ENCODE data around the gene RPP14. TPM values are rescaled to one million over a fixed set of nuclear protein-coding genes. Genes with fewer than 3 reads are reported as not detected.

RPP14 gene
- total and polyA plus RNA-seq, 10 of the 15 experiments (the other 5 are each of a cell fraction or from before 2014, with no cell fraction given): 9.1 to 21.2 (median 12.7) TPM

DNA sequence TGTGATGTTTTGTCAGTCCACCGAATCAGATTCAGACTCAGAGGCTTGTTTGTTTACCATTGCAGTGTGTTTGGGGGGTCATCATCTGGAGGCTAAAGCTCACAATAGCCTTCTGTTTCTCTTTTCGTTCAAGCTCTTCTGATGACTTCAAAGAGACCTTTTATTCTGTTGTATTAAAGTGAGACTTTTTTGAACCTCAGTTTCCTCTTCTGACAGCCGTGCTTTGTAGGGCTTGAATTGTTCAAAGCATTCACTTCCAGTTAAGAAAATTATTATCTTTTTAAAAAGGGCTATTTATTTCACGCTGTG is 27.9 kb downstream of the RPP14 start (continued):
- TF ChIP-seq, protein P1, sequence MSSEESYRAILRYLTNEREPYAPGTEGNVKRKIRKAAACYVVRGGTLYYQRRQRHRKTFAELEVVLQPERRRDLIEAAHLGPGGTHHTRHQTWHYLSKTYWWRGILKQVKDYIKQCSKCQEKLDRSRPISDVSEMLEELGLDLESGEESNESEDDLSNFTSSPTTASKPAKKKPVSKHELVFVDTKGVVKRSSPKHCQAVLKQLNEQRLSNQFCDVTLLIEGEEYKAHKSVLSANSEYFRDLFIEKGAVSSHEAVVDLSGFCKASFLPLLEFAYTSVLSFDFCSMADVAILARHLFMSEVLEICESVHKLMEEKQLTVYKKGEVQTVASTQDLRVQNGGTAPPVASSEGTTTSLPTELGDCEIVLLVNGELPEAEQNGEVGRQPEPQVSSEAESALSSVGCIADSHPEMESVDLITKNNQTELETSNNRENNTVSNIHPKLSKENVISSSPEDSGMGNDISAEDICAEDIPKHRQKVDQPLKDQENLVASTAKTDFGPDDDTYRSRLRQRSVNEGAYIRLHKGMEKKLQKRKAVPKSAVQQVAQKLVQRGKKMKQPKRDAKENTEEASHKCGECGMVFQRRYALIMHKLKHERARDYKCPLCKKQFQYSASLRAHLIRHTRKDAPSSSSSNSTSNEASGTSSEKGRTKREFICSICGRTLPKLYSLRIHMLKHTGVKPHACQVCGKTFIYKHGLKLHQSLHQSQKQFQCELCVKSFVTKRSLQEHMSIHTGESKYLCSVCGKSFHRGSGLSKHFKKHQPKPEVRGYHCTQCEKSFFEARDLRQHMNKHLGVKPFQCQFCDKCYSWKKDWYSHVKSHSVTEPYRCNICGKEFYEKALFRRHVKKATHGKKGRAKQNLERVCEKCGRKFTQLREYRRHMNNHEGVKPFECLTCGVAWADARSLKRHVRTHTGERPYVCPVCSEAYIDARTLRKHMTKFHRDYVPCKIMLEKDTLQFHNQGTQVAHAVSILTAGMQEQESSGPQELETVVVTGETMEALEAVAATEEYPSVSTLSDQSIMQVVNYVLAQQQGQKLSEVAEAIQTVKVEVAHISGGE (CRISPR knock-in tag; IDR thresholded peaks at IDR 0.05): no peak
- TF ChIP-seq, protein P2, sequence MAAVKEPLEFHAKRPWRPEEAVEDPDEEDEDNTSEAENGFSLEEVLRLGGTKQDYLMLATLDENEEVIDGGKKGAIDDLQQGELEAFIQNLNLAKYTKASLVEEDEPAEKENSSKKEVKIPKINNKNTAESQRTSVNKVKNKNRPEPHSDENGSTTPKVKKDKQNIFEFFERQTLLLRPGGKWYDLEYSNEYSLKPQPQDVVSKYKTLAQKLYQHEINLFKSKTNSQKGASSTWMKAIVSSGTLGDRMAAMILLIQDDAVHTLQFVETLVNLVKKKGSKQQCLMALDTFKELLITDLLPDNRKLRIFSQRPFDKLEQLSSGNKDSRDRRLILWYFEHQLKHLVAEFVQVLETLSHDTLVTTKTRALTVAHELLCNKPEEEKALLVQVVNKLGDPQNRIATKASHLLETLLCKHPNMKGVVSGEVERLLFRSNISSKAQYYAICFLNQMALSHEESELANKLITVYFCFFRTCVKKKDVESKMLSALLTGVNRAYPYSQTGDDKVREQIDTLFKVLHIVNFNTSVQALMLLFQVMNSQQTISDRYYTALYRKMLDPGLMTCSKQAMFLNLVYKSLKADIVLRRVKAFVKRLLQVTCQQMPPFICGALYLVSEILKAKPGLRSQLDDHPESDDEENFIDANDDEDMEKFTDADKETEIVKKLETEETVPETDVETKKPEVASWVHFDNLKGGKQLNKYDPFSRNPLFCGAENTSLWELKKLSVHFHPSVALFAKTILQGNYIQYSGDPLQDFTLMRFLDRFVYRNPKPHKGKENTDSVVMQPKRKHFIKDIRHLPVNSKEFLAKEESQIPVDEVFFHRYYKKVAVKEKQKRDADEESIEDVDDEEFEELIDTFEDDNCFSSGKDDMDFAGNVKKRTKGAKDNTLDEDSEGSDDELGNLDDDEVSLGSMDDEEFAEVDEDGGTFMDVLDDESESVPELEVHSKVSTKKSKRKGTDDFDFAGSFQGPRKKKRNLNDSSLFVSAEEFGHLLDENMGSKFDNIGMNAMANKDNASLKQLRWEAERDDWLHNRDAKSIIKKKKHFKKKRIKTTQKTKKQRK (IDR thresholded peaks at IDR 0.05; ENCODE audit: low read depth, low read length): no peak

DNA sequence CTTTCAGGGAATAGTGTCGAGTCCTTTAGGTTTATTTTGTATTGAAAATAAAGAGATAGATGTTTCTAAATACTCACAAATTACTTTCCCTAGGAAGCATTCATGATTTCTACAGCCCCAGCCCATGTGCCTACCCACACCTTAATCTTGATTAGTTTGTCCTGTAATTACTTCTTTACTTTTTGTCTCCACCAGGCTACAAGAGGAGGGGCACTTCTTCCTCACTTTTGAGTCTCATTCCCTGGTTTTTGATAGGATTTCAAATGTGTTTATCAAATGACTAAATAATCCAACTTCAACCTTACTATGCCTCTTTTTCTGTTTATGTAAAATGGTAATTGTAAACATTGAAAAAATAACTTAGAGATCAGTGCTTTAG is 28.4 kb downstream of the RPP14 start:
- ChIA-PET RAD21 (ENCODE audit: unreplicated experiment) (interaction anchor here (0.9 to 7.5 kb wide), 15 partner anchors 8 to 159 kb away, joined by 3 to 149 read pairs (median 5); partner anchors contain the start of genes HTD2, KCTD6, PDHB and RPP14), SMC1A (ENCODE audit: uncharacterized antibody, unreplicated experiment) (interaction anchor here (0.6 to 13.1 kb wide), 17 partner anchors 8 to 165 kb away, joined by 3 to 324 read pairs (median 5); partner anchors contain the start of genes HTD2, KCTD6 and RPP14), POLR2A (interaction anchor here (0.6 to 12.4 kb wide), 8 partner anchors 10 to 134 kb away, joined by 3 to 221 read pairs (median 4); partner anchors contain the start of genes HTD2 and RPP14), CTCF (interaction anchor here (0.7 to 8.9 kb wide), 22 partner anchors 9 to 327 kb away, joined by 3 to 204 read pairs (median 6); partner anchors contain the start of genes FLNB, HTD2, KCTD6 and RPP14)
- Histone ChIP-seq H3K27me3 (replicated peaks in 1 of 2; ENCODE audit: control insufficient read depth in 2 of 2, insufficient read depth in 2 of 2, low read length in 1 of 2) (no peaks in the 10 kb centered on the region), H3K4me2 (ENCODE audit: control insufficient read depth, insufficient read depth) (peak overlapping the region; percentile 82), H3K27ac (ENCODE audit: control insufficient read depth, insufficient read depth) (no peak overlapping the region), H3K79me2 (ENCODE audit: control insufficient read depth, insufficient read depth, low read length) (peaks cover 10% of the 10 kb centered on the region), H2AFZ (ENCODE audit: control insufficient read depth, low read depth, low read length) (peak overlapping the region; percentile 38; the same call in 1 of the 2 replicates), H3K4me1 (ENCODE audit: control insufficient read depth, insufficient read depth, low read length) (peaks cover 10% of the 10 kb centered on the region; the same call in 1 of the 2 replicates), H3K9ac (ENCODE audit: control insufficient read depth, insufficient read depth, low read length) (peak overlapping the region; percentile 29; the same call in 1 of the 2 replicates), H3K4me3 (peak overlapping the region; percentile 93; the same call in 1 of the 2 replicates), H3K36me3 (ENCODE audit: control insufficient read depth in 2 of 2, insufficient read depth in 2 of 2, low read length in 1 of 2) (no peaks in the 10 kb centered on the region), H3K9me3 (replicated peaks; ENCODE audit: control insufficient read depth, insufficient read depth, low read length) (no peaks in the 10 kb centered on the region; the same call in 2 of the 3 replicates), H4K20me1 (ENCODE audit: control insufficient read depth, insufficient read depth) (no peaks in the 10 kb centered on the region)
- intact Hi-C loops (cut with micrococcal nuclease; ENCODE audit: unreplicated experiment): no loop called here
- DNase-seq (ENCODE audit: low read depth, low spot score) (no peak), FAIRE-seq (no peak), ATAC-seq (no peak)
- in situ Hi-C loops (cut with MboI): no loop called here
- WGBS (ENCODE audit: insufficient coverage, insufficient replicate concordance, low lambda C conversion rate, missing lambda C conversion rate): 0% methylated on average over 1 of the region's 1 CpG
- BruUV-seq (replicated peaks): no TSS peak
- TF ChIP-seq MAX (IDR thresholded peaks at IDR 0.05; ENCODE audit: low read depth, low read length): no peak
- no peak for TF ChIP-seq BACH1 (IDR thresholded peaks at IDR 0.05; ENCODE audit: borderline replicate concordance)
- TF ChIP-seq STAT3 (IDR thresholded peaks at IDR 0.05; ENCODE audit: low read depth, low read length): no peak
- TF ChIP-seq TBL1XR1 (IDR thresholded peaks at IDR 0.05; ENCODE audit: low read depth, low read length): no peak
- TF ChIP-seq YY1 (IDR thresholded peaks at IDR 0.05; ENCODE audit: low read depth, low read length): no peak
- no peak for TF ChIP-seq CHD4 (IDR thresholded peaks at IDR 0.05)
- TF ChIP-seq SP1 (IDR thresholded peaks at IDR 0.05; ENCODE audit: low read depth, low read length): no peak
- no peak for TF ChIP-seq SMARCA5 (IDR thresholded peaks at IDR 0.05)
- no peak for TF ChIP-seq CHD2 (IDR thresholded peaks at IDR 0.05; ENCODE audit: borderline replicate concordance, low read depth, low read length)
- TF ChIP-seq, protein P3, sequence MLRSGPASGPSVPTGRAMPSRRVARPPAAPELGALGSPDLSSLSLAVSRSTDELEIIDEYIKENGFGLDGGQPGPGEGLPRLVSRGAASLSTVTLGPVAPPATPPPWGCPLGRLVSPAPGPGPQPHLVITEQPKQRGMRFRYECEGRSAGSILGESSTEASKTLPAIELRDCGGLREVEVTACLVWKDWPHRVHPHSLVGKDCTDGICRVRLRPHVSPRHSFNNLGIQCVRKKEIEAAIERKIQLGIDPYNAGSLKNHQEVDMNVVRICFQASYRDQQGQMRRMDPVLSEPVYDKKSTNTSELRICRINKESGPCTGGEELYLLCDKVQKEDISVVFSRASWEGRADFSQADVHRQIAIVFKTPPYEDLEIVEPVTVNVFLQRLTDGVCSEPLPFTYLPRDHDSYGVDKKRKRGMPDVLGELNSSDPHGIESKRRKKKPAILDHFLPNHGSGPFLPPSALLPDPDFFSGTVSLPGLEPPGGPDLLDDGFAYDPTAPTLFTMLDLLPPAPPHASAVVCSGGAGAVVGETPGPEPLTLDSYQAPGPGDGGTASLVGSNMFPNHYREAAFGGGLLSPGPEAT (IDR thresholded peaks at IDR 0.05; ENCODE audit: low read depth): no peak

Data from GM12878 (cell line).